ENCODE data around the gene CD274. TPM values are rescaled to one million over a fixed set of nuclear protein-coding genes. Genes with fewer than 3 reads are reported as not detected.

The CD274 gene
- total and polyA plus RNA-seq, 4 experiments from 2014 or later = 7.9 to 23.0 (median 13.5) TPM

DNA sequence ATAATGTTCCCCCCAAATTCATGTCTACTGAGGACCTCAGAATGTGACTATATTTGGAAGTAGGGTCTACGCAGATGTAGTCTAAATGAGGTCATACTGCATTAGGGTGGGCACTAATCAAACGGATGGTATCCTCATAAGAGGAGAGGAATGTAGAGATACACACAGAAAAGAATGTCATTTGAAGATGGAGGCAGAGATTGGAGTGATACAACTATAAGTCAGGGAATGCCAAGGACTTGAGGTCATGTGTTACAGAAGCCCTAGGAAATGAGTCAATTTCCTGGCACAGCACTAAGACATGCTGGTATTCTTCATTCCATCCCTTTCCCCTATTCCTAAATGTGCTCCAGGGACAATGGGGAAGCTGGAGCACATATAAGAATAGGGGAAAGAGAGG, 59.2 kb downstream of the CD274 start:
- CTCF ChIA-PET (ENCODE audit: partially characterized antibody) = interaction anchor here (1.3 to 2.4 kb wide), 5 partner anchors 12 to 80 kb away, joined by 3 to 12 read pairs (median 9); partner anchors contain the start of gene CD274
- H3K4me1 ChIP-seq (ENCODE audit: insufficient read depth, low read length) = peaks cover 34% of the 10 kb centered on the region
- H3K27ac Mint-ChIP-seq = peak overlapping the region; percentile 35 to 95 (median 94)
- H3K27me3 Mint-ChIP-seq = no peaks in the 10 kb centered on the region
- no peaks in the 10 kb centered on the region for H3K9me3 ChIP-seq (ENCODE audit: control insufficient read depth in 1 of 2, low read length in 2 of 2)
- peaks cover 0 to 7% (median 3%) of the 10 kb centered on the region in 8 donors for H3K9me3 Mint-ChIP-seq
- peaks cover 40 to 62% (median 52%) of the 10 kb centered on the region in 4 donors for H3K4me1 Mint-ChIP-seq
- DNase-seq = no peak
- intact Hi-C loops (cut with micrococcal nuclease) = loop anchor here (5.0 kb wide), 1 partner anchor 78 kb away; no protein-coding TSS in a partner anchor
- H3K27ac ChIP-seq (ENCODE audit: low read depth, low read length) = no peak overlapping the region
- no peaks in the 10 kb centered on the region for H3K36me3 Mint-ChIP-seq
- H3K4me3 Mint-ChIP-seq = peak overlapping the region in 6 of 8 donors; percentile 82 to 90 (median 86)
- no peaks in the 10 kb centered on the region for H3K27me3 ChIP-seq (ENCODE audit: insufficient read depth, low read length)
- no peak overlapping the region for H3K4me3 ChIP-seq (ENCODE audit: low read length in 2 of 2)
- H3K36me3 ChIP-seq (ENCODE audit: insufficient read depth, low read length) = no peaks in the 10 kb centered on the region
- POLR2A ChIA-PET (ENCODE audit: partially characterized antibody) = interaction anchor here (1.2 to 2.7 kb wide), 4 partner anchors 48 to 78 kb away, joined by 4 to 11 read pairs (median 8); partner anchors contain the start of gene CD274

GRCh38 chr9:5510360-5510931, 60.1 kb downstream of the CD274 start, which contains the start of gene PDCD1LG2:
TSS of gene PDCD1LG2 (plus strand) at chr9:5510531. CDS start at chr9:5522547, 12,016 bp downstream.
- Histone ChIP-seq H3K4me3 (ENCODE audit: low read length in 2 of 2) (peak within 1 kb of the TSS in 1 of 2 donors; percentile 16), H3K4me1 (ENCODE audit: insufficient read depth, low read length) (peaks cover 34% of the 10 kb centered on the region), H3K9me3 (ENCODE audit: control insufficient read depth in 1 of 2, low read length in 2 of 2) (no peaks in the 10 kb centered on the region), H3K36me3 (ENCODE audit: insufficient read depth, low read length) (no peaks in the 10 kb centered on the region), H3K27ac (ENCODE audit: low read depth, low read length) (peak within 1 kb of the TSS; percentile 47), H3K27me3 (ENCODE audit: insufficient read depth, low read length) (no peaks in the 10 kb centered on the region)
- H3K4me1 Mint-ChIP-seq = peaks cover 37 to 62% (median 46%) of the 10 kb centered on the region in 4 donors
- H3K36me3 Mint-ChIP-seq = no peaks in the 10 kb centered on the region
- H3K9me3 Mint-ChIP-seq = peaks cover 0 to 3% (median 0%) of the 10 kb centered on the region in 8 donors
- no peaks in the 10 kb centered on the region for H3K27me3 Mint-ChIP-seq
- DNase-seq = peak in 2 of 5 donors; percentile 9 to 10
- ChIA-PET POLR2A (ENCODE audit: partially characterized antibody) (interaction anchor here (0.6 to 3.6 kb wide), 11 partner anchors 12 to 99 kb away, joined by 3 to 15 read pairs (median 4); partner anchors contain the start of gene CD274), CTCF (ENCODE audit: partially characterized antibody) (interaction anchor here (0.7 to 2.8 kb wide), 9 partner anchors 13 to 79 kb away, joined by 3 to 12 read pairs (median 5); partner anchors contain the start of gene CD274)
- H3K27ac Mint-ChIP-seq = peak within 1 kb of the TSS; percentile 80 to 95 (median 94)
- peak within 1 kb of the TSS; percentile 82 to 90 (median 86) for H3K4me3 Mint-ChIP-seq
- intact Hi-C loops (cut with micrococcal nuclease) = loop anchor here (5.0 kb wide), 2 partner anchors 38 to 47 kb away; no protein-coding TSS in a partner anchor

DNA sequence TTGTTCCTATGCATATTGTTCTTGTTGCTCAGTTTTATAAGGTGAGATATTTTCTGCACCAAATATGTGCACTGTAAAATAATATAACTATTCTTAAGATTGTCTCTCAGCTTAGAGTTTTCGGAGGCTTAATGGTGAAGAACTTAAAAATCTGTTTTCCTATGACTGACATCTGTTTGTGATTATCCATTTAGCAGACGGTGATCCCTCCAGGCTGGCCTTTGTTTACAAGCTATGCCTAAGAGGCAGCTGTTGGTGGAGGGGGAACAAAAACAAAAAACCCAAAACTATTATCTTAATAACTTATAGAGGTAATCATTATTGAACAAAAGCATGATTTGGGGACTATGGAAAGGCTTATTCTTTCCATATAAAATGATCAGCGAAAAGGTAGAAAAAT, 60.6 kb downstream of the CD274 start:
- H3K36me3 ChIP-seq (ENCODE audit: insufficient read depth, low read length) = no peaks in the 10 kb centered on the region
- POLR2A ChIA-PET (ENCODE audit: partially characterized antibody) = interaction anchor here (0.6 to 3.6 kb wide), 10 partner anchors 11 to 98 kb away, joined by 3 to 15 read pairs (median 4); partner anchors contain the start of gene CD274
- H3K27me3 ChIP-seq (ENCODE audit: insufficient read depth, low read length) = no peaks in the 10 kb centered on the region
- peak overlapping the region; percentile 80 to 95 (median 94) for H3K27ac Mint-ChIP-seq
- H3K27ac ChIP-seq (ENCODE audit: low read depth, low read length) = peak overlapping the region; percentile 47
- H3K9me3 Mint-ChIP-seq = peaks cover 0 to 3% (median 0%) of the 10 kb centered on the region in 8 donors
- CTCF ChIA-PET (ENCODE audit: partially characterized antibody) = interaction anchor here (0.7 to 2.8 kb wide), 8 partner anchors 12 to 79 kb away, joined by 3 to 12 read pairs (median 7); partner anchors contain the start of gene CD274
- H3K4me3 ChIP-seq (ENCODE audit: low read length in 2 of 2) = peak overlapping the region in 1 of 2 donors; percentile 16
- no peaks in the 10 kb centered on the region for H3K36me3 Mint-ChIP-seq
- no peaks in the 10 kb centered on the region for H3K9me3 ChIP-seq (ENCODE audit: control insufficient read depth in 1 of 2, low read length in 2 of 2)
- peaks cover 34% of the 10 kb centered on the region for H3K4me1 ChIP-seq (ENCODE audit: insufficient read depth, low read length)
- intact Hi-C loops (cut with micrococcal nuclease) = loop anchor here (5.0 kb wide), 2 partner anchors 39 to 46 kb away; no protein-coding TSS in a partner anchor
- no peaks in the 10 kb centered on the region for H3K27me3 Mint-ChIP-seq
- no peak for DNase-seq
- peak overlapping the region; percentile 82 to 90 (median 86) for H3K4me3 Mint-ChIP-seq
- peaks cover 37 to 62% (median 45%) of the 10 kb centered on the region in 4 donors for H3K4me1 Mint-ChIP-seq

GRCh38 chr9:5511476-5511875, 61.1 kb downstream of the CD274 start:
- no peak for DNase-seq
- no peaks in the 10 kb centered on the region for H3K9me3 ChIP-seq (ENCODE audit: control insufficient read depth in 1 of 2, low read length in 2 of 2)
- Mint-ChIP-seq H3K4me3 (peak overlapping the region; percentile 0 to 90 (median 86)), H3K9me3 (peaks cover 0 to 3% (median 0%) of the 10 kb centered on the region in 8 donors), H3K27me3 (no peaks in the 10 kb centered on the region), H3K4me1 (peaks cover 37 to 62% (median 45%) of the 10 kb centered on the region in 4 donors), H3K36me3 (no peaks in the 10 kb centered on the region), H3K27ac (peak overlapping the region in 2 of 7 donors; percentile 25 to 94)
- H3K4me1 ChIP-seq (ENCODE audit: insufficient read depth, low read length) = peaks cover 34% of the 10 kb centered on the region
- no peak overlapping the region for H3K4me3 ChIP-seq (ENCODE audit: low read length in 2 of 2)
- ChIA-PET CTCF (ENCODE audit: partially characterized antibody) (interaction anchor here (0.7 to 2.8 kb wide), 9 partner anchors 12 to 79 kb away, joined by 3 to 12 read pairs (median 5); partner anchors contain the start of gene CD274), POLR2A (ENCODE audit: partially characterized antibody) (interaction anchor here (1.1 to 3.6 kb wide), 7 partner anchors 10 to 76 kb away, joined by 3 to 15 read pairs (median 8); partner anchors contain the start of gene CD274)
- H3K36me3 ChIP-seq (ENCODE audit: insufficient read depth, low read length) = no peaks in the 10 kb centered on the region
- no peaks in the 10 kb centered on the region for H3K27me3 ChIP-seq (ENCODE audit: insufficient read depth, low read length)
- intact Hi-C loops (cut with micrococcal nuclease) = loop anchor here (5.0 kb wide), 2 partner anchors 39 to 46 kb away; no protein-coding TSS in a partner anchor
- H3K27ac ChIP-seq (ENCODE audit: low read depth, low read length) = no peak overlapping the region

- peaks cover 37 to 62% (median 45%) of the 10 kb centered on the region in 4 donors for H3K4me1 Mint-ChIP-seq
- Histone ChIP-seq H3K36me3 (ENCODE audit: insufficient read depth, low read length) (no peaks in the 10 kb centered on the region), H3K27ac (ENCODE audit: low read depth, low read length) (no peak overlapping the region), H3K9me3 (ENCODE audit: control insufficient read depth in 1 of 2, low read length in 2 of 2) (no peaks in the 10 kb centered on the region), H3K4me1 (ENCODE audit: insufficient read depth, low read length) (peaks cover 34% of the 10 kb centered on the region), H3K27me3 (ENCODE audit: insufficient read depth, low read length) (no peaks in the 10 kb centered on the region), H3K4me3 (ENCODE audit: low read length in 2 of 2) (no peak overlapping the region)
- CTCF ChIA-PET (ENCODE audit: partially characterized antibody) = interaction anchor here (1.1 to 2.8 kb wide), 5 partner anchors 11 to 78 kb away, joined by 3 to 12 read pairs (median 5); partner anchors contain the start of gene CD274
- H3K36me3 Mint-ChIP-seq = no peaks in the 10 kb centered on the region
- DNase-seq = no peak
- peak overlapping the region in 7 of 8 donors; percentile 2 to 87 (median 19) for H3K4me3 Mint-ChIP-seq
- H3K9me3 Mint-ChIP-seq = peaks cover 0 to 3% (median 0%) of the 10 kb centered on the region in 8 donors
- peak overlapping the region in 1 of 7 donors; percentile 25 for H3K27ac Mint-ChIP-seq
- no peaks in the 10 kb centered on the region for H3K27me3 Mint-ChIP-seq
- POLR2A ChIA-PET (ENCODE audit: partially characterized antibody) = interaction anchor here (1.0 to 3.6 kb wide), 5 partner anchors 11 to 73 kb away, joined by 3 to 15 read pairs (median 9); partner anchors contain the start of gene CD274
- intact Hi-C loops (cut with micrococcal nuclease) = loop anchor here (5.0 kb wide), 2 partner anchors 40 to 45 kb away; no protein-coding TSS in a partner anchor
Observed at GRCh38 chr9:5511935-5512580, 61.7 kb downstream of the CD274 start.

GRCh38 chr9:5512658-5513452, 62.5 kb downstream of the CD274 start:
- ChIA-PET CTCF (ENCODE audit: partially characterized antibody) (interaction anchor here (1.1 to 2.8 kb wide), 4 partner anchors 10 to 77 kb away, joined by 3 to 9 read pairs (median 4); partner anchors contain the start of gene CD274), POLR2A (ENCODE audit: partially characterized antibody) (interaction anchor here (0.7 to 3.6 kb wide), 3 partner anchors 19 to 80 kb away, joined by 3 to 15 read pairs (median 3); no protein-coding TSS in a partner anchor)
- Mint-ChIP-seq H3K36me3 (no peaks in the 10 kb centered on the region), H3K27me3 (no peaks in the 10 kb centered on the region), H3K4me1 (peaks cover 39 to 64% (median 48%) of the 10 kb centered on the region in 4 donors), H3K9me3 (peaks cover 0 to 3% (median 0%) of the 10 kb centered on the region in 8 donors), H3K27ac (no peak overlapping the region), H3K4me3 (peak overlapping the region in 1 of 8 donors; percentile 0)
- Histone ChIP-seq H3K9me3 (ENCODE audit: control insufficient read depth in 1 of 2, low read length in 2 of 2) (no peaks in the 10 kb centered on the region), H3K36me3 (ENCODE audit: insufficient read depth, low read length) (no peaks in the 10 kb centered on the region), H3K27ac (ENCODE audit: low read depth, low read length) (no peak overlapping the region), H3K27me3 (ENCODE audit: insufficient read depth, low read length) (no peaks in the 10 kb centered on the region), H3K4me3 (ENCODE audit: low read length in 2 of 2) (no peak overlapping the region), H3K4me1 (ENCODE audit: insufficient read depth, low read length) (peaks cover 34% of the 10 kb centered on the region)
- DNase-seq = no peak
- intact Hi-C loops (cut with micrococcal nuclease) = loop anchor here (5.0 kb wide), 2 partner anchors 41 to 44 kb away; no protein-coding TSS in a partner anchor
